OCI-M1 (cell line): ENCODE data around the gene GFRA1.

Source experiments
- DNase-seq: peaks from one replicate; lab custom pipeline; 2025; lab: John Stamatoyannopoulos, UW

Gene GFRA1

GRCh38 chr10:116270771-116271592, 2.0 kb downstream of the GFRA1 start:
- no peak for DNase-seq

- DNase-seq = no peak
Observed at GRCh38 chr10:116270126-116270770, 2.8 kb downstream of the GFRA1 start.

GRCh38 chr10:116269619-116270018, 3.4 kb downstream of the GFRA1 start:
- DNase-seq = no peak

- DNase-seq = no peak
Observed at GRCh38 chr10:116268976-116269375, 4.0 kb downstream of the GFRA1 start.

- no peak for DNase-seq
Observed at GRCh38 chr10:116265686-116266085, 7.3 kb downstream of the GFRA1 start.

- DNase-seq = no peak
Observed at GRCh38 chr10:116263870-116264655, 8.9 kb downstream of the GFRA1 start.

GRCh38 chr10:116262678-116263077, 10.3 kb downstream of the GFRA1 start:
- no peak for DNase-seq

- no peak for DNase-seq
Observed at GRCh38 chr10:116260599-116260998, 12.4 kb downstream of the GFRA1 start.

GRCh38 chr10:116259638-116260037, 13.4 kb downstream of the GFRA1 start:
- DNase-seq = no peak

- no peak for DNase-seq
Observed at GRCh38 chr10:116257785-116258184, 15.2 kb downstream of the GFRA1 start.

- no peak for DNase-seq
Observed at GRCh38 chr10:116256752-116257259, 16.2 kb downstream of the GFRA1 start.

- DNase-seq = no peak
Observed at GRCh38 chr10:116255886-116256751, 16.9 kb downstream of the GFRA1 start.

GRCh38 chr10:116254422-116255155, 18.4 kb downstream of the GFRA1 start:
- DNase-seq = no peak

GRCh38 chr10:116253716-116254115, 19.3 kb downstream of the GFRA1 start:
- no peak for DNase-seq

GRCh38 chr10:116251602-116252395, 21.2 kb downstream of the GFRA1 start:
- DNase-seq = no peak

GRCh38 chr10:116247691-116248090, 25.3 kb downstream of the GFRA1 start:
- DNase-seq = no peak

- DNase-seq = no peak
Observed at GRCh38 chr10:116246263-116246662, 26.7 kb downstream of the GFRA1 start.

- no peak for DNase-seq
Observed at GRCh38 chr10:116245156-116245555, 27.9 kb downstream of the GFRA1 start.

GRCh38 chr10:116241642-116242410, 31.2 kb downstream of the GFRA1 start:
- DNase-seq = no peak
